C4-2B (cell line): ENCODE results near the gene CEP350.

Experiments used
- H3K27ac ChIP-seq: fragments of 450-650 bp; 2 replicates; pipeline ENCODE4 v1.5.1; 2017
- CTCF ChIP-seq: fragments of 450-650 bp; conservative IDR thresholded peaks from 2 replicates; pipeline ENCODE4 v1.5.1; 2017; ENCODE audit warnings: mild to moderate bottlenecking
- ZFX ChIP-seq: fragments of 450-650 bp; IDR thresholded peaks from 2 replicates; pipeline ENCODE4 v1.6.1; 2017

The CEP350 gene

GRCh38 chr1:180042988-180043622 is 88.5 kb downstream of the CEP350 start:
- TF ChIP-seq CTCF = no peak
- no peak for TF ChIP-seq ZFX
- H3K27ac ChIP-seq = no peak overlapping the region

DNA sequence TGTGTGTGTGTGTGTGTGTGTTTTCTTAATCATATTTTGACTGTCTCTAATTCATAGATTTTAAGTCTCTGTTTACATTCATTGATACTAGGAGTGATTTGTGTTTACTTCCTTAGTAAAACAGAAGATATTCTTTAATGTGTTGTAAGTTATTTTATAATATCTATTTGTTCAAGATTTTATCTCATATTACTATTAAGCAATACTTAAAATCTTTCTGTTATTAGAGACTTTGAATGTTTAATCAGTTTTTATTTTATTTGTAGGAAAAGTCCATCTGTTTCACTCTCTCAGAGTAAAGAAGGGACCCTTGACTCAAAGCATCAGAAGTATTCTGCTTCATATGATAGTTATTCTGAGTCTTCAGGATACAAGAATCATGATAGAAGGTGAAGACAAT is 89.2 kb downstream of the CEP350 start:
- no peak for TF ChIP-seq ZFX
- no peak for TF ChIP-seq CTCF
- H3K27ac ChIP-seq = no peak overlapping the region

DNA sequence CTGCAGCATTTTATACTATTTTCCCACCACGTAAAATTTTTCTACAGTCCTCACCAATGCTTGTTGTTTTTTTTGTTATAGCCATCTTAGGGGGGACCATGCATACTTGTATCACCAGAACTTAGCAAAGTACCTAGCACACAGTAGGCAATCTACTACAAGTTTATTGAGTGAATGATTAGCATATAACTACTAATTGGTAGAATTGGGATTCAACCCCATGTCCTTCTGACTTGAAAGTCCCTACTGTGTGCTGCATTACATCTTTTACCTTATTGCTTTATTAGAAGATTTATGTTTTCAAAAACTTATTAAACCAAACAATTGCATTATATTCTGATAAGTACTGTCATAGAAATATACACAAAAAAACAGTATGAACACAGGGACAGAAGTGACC is 92.1 kb downstream of the CEP350 start:
- TF ChIP-seq ZFX (no peak), CTCF (no peak)
- no peak overlapping the region for H3K27ac ChIP-seq

- no peak overlapping the region for H3K27ac ChIP-seq
- TF ChIP-seq CTCF (no peak), ZFX (no peak)
Measured at GRCh38 chr1:180053594-180054567, 99.3 kb downstream of the CEP350 start.

- TF ChIP-seq ZFX (no peak), CTCF (no peak)
- no peak overlapping the region for H3K27ac ChIP-seq
Measured at GRCh38 chr1:180057883-180058396, 103.3 kb downstream of the CEP350 start.

DNA sequence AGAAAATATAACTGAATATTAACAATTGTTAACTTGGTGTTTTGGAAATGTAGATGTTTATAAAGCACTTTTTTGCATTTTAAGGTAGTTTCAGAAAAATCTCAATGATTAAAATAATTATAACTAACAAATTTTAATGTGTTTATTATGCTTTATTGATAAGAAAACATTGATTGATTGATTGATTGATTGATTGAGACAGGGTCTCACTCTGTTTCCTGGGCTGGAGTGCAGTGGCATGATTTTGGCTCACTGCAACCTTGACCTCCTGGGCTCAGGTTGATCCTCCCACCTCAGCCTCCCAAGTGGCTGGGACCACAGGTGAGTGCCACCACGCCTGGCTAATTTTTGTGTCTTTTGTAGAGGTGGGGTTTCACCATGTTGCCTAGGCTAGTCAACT is 106.4 kb downstream of the CEP350 start:
- no peak overlapping the region for H3K27ac ChIP-seq
- TF ChIP-seq ZFX (no peak), CTCF (no peak)

- H3K27ac ChIP-seq = no peak overlapping the region
- TF ChIP-seq ZFX (no peak), CTCF (no peak)
Measured at GRCh38 chr1:180062452-180062971, 107.9 kb downstream of the CEP350 start.
